Measurements from ENCODE around the gene CACNG4. TPM values are rescaled to one million over a fixed set of nuclear protein-coding genes. Genes with fewer than 3 reads are reported as not detected.

Gene CACNG4
- total RNA-seq, 4 donors from 2014 or later, result 0.42 to 0.91 TPM; not detected in 2

- intact Hi-C loops (cut with DNase I; ENCODE audit: low total_unique reads), result no loop called here
- H3K4me3 ChIP-seq (ENCODE audit: low read depth, poor library complexity, severe bottlenecking), result no peak overlapping the region
- no peak for DNase-seq (ENCODE audit: low spot score in 2 of 2)
- 84 to 87% methylated on average over 3 of the region's 3 CpGs for WGBS, 2 donors
- TF ChIP-seq CTCF (IDR thresholded peaks at IDR 0.05) (no peak), POLR2A (IDR thresholded peaks at IDR 0.05) (no peak)
These were observed 23.3 kb upstream of the CACNG4 start for GRCh38 chr17:66941249-66941648.

DNA sequence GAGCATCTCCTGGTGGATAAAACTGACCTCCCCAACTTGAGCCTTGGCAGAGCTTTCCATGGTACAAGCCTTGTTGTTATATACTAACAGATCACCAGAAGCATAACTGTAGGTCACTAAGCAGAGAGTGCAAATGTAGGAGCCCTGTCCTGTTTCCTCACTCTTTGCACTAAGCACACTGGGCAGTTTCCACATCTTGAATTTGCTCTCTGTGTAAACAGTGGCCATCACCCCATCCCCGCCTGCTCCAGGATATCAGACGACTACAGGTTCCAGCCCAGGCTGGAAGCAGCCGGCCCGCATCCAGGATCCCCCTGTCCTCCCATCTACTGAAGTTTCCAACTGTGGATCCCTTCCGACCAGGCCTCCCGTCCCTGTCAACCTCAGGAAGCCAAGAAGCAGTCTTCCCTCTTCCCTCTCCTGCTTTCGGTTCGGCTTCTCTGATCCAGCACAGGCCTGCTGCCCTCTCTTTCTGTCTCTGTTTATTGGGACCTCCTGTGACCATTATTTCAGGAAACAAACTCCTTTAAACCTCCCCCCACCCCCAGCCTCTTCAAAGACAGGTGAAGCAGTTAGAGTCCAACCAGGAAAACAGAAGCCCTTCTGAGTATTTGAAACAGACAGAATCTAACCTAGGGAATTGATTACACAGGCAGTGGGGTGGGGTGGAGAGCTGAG, 22.6 kb upstream of the CACNG4 start:
- no peak for TF ChIP-seq CTCF (IDR thresholded peaks at IDR 0.05)
- TF ChIP-seq POLR2A (IDR thresholded peaks at IDR 0.05), result no peak
- WGBS, 2 donors, result 78 to 82% methylated on average over 8 of the region's 8 CpGs
- intact Hi-C loops (cut with DNase I; ENCODE audit: low total_unique reads), result no loop called here
- DNase-seq (ENCODE audit: low spot score in 2 of 2), result no peak
- no peak overlapping the region for H3K4me3 ChIP-seq (ENCODE audit: low read depth, poor library complexity, severe bottlenecking)

- TF ChIP-seq POLR2A (IDR thresholded peaks at IDR 0.05), result no peak
- TF ChIP-seq CTCF (IDR thresholded peaks at IDR 0.05), result no peak
- no peak for DNase-seq (ENCODE audit: low spot score in 2 of 2)
- 63 to 73% methylated on average over 8 of the region's 8 CpGs for WGBS, 2 donors
- intact Hi-C loops (cut with DNase I; ENCODE audit: low total_unique reads), result no loop called here
- H3K4me3 ChIP-seq (ENCODE audit: low read depth, poor library complexity, severe bottlenecking), result no peak overlapping the region
These were observed 21.8 kb upstream of the CACNG4 start for GRCh38 chr17:66942451-66943264.

- TF ChIP-seq CTCF (IDR thresholded peaks at IDR 0.05), result no peak
- no peak for TF ChIP-seq POLR2A (IDR thresholded peaks at IDR 0.05)
- intact Hi-C loops (cut with DNase I; ENCODE audit: low total_unique reads), result no loop called here
- WGBS, 2 donors, result 71 to 84% methylated on average over 6 of the region's 6 CpGs
- no peak for DNase-seq (ENCODE audit: low spot score in 2 of 2)
- H3K4me3 ChIP-seq (ENCODE audit: low read depth, poor library complexity, severe bottlenecking), result no peak overlapping the region
These were observed 21.0 kb upstream of the CACNG4 start for GRCh38 chr17:66943484-66943883.

GRCh38 chr17:66944351-66945146, 20.0 kb upstream of the CACNG4 start:
- intact Hi-C loops (cut with DNase I; ENCODE audit: low total_unique reads), result no loop called here
- H3K4me3 ChIP-seq (ENCODE audit: low read depth, poor library complexity, severe bottlenecking), result no peak overlapping the region
- no peak for DNase-seq (ENCODE audit: low spot score in 2 of 2)
- TF ChIP-seq POLR2A (IDR thresholded peaks at IDR 0.05) (no peak), CTCF (IDR thresholded peaks at IDR 0.05) (no peak)
- WGBS, 2 donors, result 20 to 23% methylated on average over 15 of the region's 15 CpGs
